DOHH2 (cell line): ENCODE data around the gene DNAJC11.

Experiments used
- H3F3A ChIP-seq: fragments of 200-600 bp; sonication (generic), shearing (Covaris generic); 2 replicates; pipeline ENCODE4 v1.6.0; 2016; ENCODE audit warnings: antibody characterized with exemption, mild to moderate bottlenecking; ENCODE audit not compliant: control insufficient read depth, insufficient read depth
- H3K27ac ChIP-seq: fragments of 200-600 bp; sonication (generic); 2 replicates; pipeline ENCODE4 v1.5.1; 2014; ENCODE audit warnings: low read depth, mild to moderate bottlenecking, low read length, moderate library complexity
- H3K27me3 ChIP-seq: fragments of 200-600 bp; sonication (generic); 2 replicates; pipeline ENCODE4 v1.6.1; 2014; ENCODE audit warnings: mild to moderate bottlenecking, low read length, mixed read lengths; ENCODE audit not compliant: control insufficient read depth
- H3K36me3 ChIP-seq: fragments of 200-600 bp; sonication (generic); 2 replicates; pipeline ENCODE4 v1.6.1; 2014; ENCODE audit warnings: mild to moderate bottlenecking, low read length, moderate library complexity, mixed read lengths; ENCODE audit not compliant: control insufficient read depth
- H3K4me1 ChIP-seq: fragments of 200-600 bp; sonication (generic); 2 replicates; pipeline ENCODE4 v1.6.1; 2014; ENCODE audit warnings: mild to moderate bottlenecking, low read length, mixed read lengths; ENCODE audit not compliant: control insufficient read depth
- H3K4me2 ChIP-seq: fragments of 200-600 bp; sonication (generic); 2 replicates; pipeline ENCODE4 v1.6.0; 2014; ENCODE audit warnings: mild to moderate bottlenecking, low read length, moderate library complexity
- H3K4me3 ChIP-seq: fragments of 200-600 bp; sonication (generic); 2 replicates; pipeline ENCODE4 v1.5.1; 2014; ENCODE audit warnings: mild to moderate bottlenecking, low read length, mixed read lengths
- H3K79me2 ChIP-seq: fragments of 200-600 bp; sonication (generic); 2 replicates; pipeline ENCODE4 v1.6.1; 2014; ENCODE audit warnings: mild to moderate bottlenecking, low read length, mixed read lengths; ENCODE audit not compliant: control insufficient read depth
- H3K9me2 ChIP-seq: fragments of 200-600 bp; sonication (generic); replicated peaks from 2 replicates; pipeline ENCODE4 v1.6.1; 2014; ENCODE audit warnings: mild to moderate bottlenecking, low read length, mixed read lengths; ENCODE audit not compliant: control insufficient read depth
- H3K9me3 ChIP-seq: fragments of 200-600 bp; sonication (generic); 2 replicates; pipeline ENCODE4 v1.6.1; 2014; ENCODE audit warnings: antibody characterized with exemption, low read length, mixed read lengths; ENCODE audit not compliant: control insufficient read depth, insufficient read depth
- H4K20me1 ChIP-seq: fragments of 200-600 bp; sonication (generic); 2 replicates; pipeline ENCODE4 v1.6.0; 2014; ENCODE audit warnings: low read depth, mild to moderate bottlenecking, antibody characterized with exemption, low read length, moderate library complexity; ENCODE audit not compliant: control insufficient read depth, insufficient read depth
- CTCF ChIP-seq: fragments of 200-600 bp; sonication (generic); IDR thresholded peaks from one replicate; pipeline ENCODE4 v1.5.1; 2014; ENCODE audit warnings: antibody characterized with exemption, mild to moderate bottlenecking, low read depth, low read length; ENCODE audit not compliant: poor library complexity, severe bottlenecking
- EZH2phosphoT487 ChIP-seq: fragments of 200-600 bp; sonication (generic); IDR thresholded peaks from 2 replicates; pipeline ENCODE4 v1.6.1; 2017; ENCODE audit warnings: borderline replicate concordance, mild to moderate bottlenecking, antibody characterized with exemption, low read length, moderate library complexity, mixed read lengths

DNAJC11 gene

GRCh38 chr1:6619045-6619444, 82.6 kb downstream of the DNAJC11 start:
- Histone ChIP-seq H3K27ac (no peak overlapping the region), H3K9me2 (no peaks in the 10 kb centered on the region), H3K27me3 (no peaks in the 10 kb centered on the region), H3K4me2 (no peak overlapping the region), H3K4me1 (peaks cover 23% of the 10 kb centered on the region), H3K9me3 (no peaks in the 10 kb centered on the region), H3K79me2 (peaks cover 45% of the 10 kb centered on the region), H3K36me3 (peaks cover 59% of the 10 kb centered on the region), H4K20me1 (0 out of 2 replicates have a peak, but pooled peaks cover 4% of the 10 kb centered on the region), H3K4me3 (no peak overlapping the region), H3F3A (peaks cover 17% of the 10 kb centered on the region)
- no peak for TF ChIP-seq EZH2phosphoT487

DNA sequence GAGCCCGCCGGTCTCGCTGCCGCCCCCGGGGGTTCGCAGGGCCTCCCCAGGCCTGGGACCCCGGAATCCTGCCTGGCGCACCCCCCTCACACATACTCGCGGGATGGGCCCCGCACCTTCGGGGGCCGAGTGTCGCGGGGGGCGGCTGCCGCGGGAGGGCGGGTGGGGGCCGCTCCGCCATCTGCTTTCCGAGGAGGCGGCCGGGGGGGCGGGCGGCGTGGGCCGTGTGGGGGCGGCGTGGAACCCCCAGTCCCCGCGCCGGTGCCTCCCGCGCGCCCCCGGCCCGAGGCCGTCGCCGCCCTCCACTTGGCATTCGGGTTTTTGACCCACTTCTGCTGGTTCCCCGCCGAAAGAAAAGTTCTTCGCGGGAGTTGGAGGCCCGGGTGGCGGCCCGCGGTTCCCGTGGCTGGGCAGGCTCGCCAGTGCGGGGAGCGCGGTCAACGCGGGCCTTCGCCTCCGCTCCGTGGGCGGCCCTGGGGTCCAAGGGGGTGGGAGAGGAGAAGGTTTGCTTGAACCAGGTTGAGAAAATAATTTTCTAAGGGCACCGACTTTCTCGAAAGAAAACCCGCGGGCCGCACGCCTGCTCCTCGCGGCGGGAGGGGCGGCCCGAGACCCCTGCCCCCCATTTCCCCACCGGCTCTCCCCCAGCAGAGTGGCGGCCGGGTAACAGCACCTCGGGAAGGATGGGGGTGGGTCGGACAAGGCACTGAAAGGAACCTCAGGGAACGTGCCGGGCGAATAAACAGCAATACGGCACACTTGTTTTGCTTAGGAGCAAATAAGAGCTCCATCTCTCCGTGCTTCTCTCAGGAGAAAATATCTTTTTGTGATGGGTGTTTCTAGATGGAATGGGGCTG, 86.5 kb downstream of the DNAJC11 start:
- Histone ChIP-seq H3K79me2 (peaks cover 36% of the 10 kb centered on the region), H3K9me3 (no peaks in the 10 kb centered on the region), H3K4me3 (peak overlapping the region; percentile 84), H3K27ac (no peak overlapping the region), H4K20me1 (0 out of 2 replicates have a peak, but pooled peaks cover 4% of the 10 kb centered on the region), H3K4me2 (peak overlapping the region; percentile 57), H3F3A (peaks cover 2% of the 10 kb centered on the region; the same call in 1 of the 2 replicates), H3K4me1 (peaks cover 13% of the 10 kb centered on the region), H3K36me3 (peaks cover 23% of the 10 kb centered on the region), H3K27me3 (peaks cover 5% of the 10 kb centered on the region), H3K9me2 (no peaks in the 10 kb centered on the region)
- TF ChIP-seq CTCF = no peak
- TF ChIP-seq EZH2phosphoT487 = no peak

DNA sequence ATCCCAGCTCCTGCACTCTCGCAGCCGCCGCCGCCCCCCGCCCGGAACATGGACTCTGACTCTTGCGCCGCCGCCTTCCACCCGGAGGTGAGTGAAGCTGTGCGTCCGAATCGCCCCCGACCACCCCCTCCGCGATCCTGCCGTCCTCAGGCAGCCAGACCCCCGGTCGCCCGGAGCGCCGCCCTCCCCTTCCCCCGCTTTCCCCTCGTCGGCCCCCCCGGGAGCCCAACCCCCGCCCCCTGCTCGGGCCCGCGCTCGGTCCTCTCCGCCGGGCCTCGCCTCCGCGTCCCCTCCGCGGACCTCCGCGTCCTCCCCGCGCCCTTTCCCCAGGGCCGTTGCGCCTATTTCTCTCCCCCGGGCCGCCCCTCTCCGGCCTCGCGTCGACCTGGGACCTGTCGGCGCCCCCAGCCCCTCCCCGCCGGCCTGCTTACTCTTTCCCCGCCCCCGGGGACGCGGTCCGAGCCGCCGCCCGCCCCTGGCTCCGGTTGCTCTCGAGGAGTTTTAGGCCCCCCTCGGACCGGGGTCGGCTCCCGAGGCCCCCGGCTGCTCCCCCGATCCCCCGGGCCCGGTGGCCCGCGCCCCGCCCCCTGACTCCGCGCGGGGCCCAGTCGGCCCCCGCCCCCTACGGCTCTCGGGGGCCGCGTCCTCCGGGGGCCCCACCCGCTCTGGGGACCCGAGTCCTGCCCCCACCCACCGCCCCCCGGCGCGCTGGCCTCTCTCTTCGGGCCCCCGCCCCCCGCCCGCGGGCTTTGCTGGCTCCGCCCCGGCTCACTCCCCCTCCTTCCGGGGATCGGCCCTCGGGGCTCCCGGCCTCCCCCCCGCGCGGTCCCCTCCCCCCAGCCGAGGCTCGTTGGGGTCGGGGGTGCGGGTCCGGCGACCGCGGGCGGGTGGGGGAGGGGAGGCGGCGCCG, 87.3 kb downstream of the DNAJC11 start:
- Histone ChIP-seq H3K4me3 (peak overlapping the region; percentile 84), H3K4me1 (peaks cover 16% of the 10 kb centered on the region), H3K79me2 (peaks cover 36% of the 10 kb centered on the region), H3K27ac (peak overlapping the region; percentile 32; the same call in 1 of the 2 replicates), H3K9me2 (no peaks in the 10 kb centered on the region), H3K36me3 (peaks cover 16% of the 10 kb centered on the region), H3K4me2 (peak overlapping the region; percentile 69), H3F3A (peaks cover 2% of the 10 kb centered on the region; the same call in 1 of the 2 replicates), H3K9me3 (no peaks in the 10 kb centered on the region), H3K27me3 (peaks cover 5% of the 10 kb centered on the region), H4K20me1 (0 out of 2 replicates have a peak, but pooled peaks cover 4% of the 10 kb centered on the region)
- no peak for TF ChIP-seq EZH2phosphoT487
- TF ChIP-seq CTCF = no peak
